OCI-M1 (cell line): ENCODE data around the gene HEBP2.

Source experiments
- DNase-seq: peaks from one replicate; lab custom pipeline; 2025; lab: John Stamatoyannopoulos, UW

The HEBP2 gene

DNA sequence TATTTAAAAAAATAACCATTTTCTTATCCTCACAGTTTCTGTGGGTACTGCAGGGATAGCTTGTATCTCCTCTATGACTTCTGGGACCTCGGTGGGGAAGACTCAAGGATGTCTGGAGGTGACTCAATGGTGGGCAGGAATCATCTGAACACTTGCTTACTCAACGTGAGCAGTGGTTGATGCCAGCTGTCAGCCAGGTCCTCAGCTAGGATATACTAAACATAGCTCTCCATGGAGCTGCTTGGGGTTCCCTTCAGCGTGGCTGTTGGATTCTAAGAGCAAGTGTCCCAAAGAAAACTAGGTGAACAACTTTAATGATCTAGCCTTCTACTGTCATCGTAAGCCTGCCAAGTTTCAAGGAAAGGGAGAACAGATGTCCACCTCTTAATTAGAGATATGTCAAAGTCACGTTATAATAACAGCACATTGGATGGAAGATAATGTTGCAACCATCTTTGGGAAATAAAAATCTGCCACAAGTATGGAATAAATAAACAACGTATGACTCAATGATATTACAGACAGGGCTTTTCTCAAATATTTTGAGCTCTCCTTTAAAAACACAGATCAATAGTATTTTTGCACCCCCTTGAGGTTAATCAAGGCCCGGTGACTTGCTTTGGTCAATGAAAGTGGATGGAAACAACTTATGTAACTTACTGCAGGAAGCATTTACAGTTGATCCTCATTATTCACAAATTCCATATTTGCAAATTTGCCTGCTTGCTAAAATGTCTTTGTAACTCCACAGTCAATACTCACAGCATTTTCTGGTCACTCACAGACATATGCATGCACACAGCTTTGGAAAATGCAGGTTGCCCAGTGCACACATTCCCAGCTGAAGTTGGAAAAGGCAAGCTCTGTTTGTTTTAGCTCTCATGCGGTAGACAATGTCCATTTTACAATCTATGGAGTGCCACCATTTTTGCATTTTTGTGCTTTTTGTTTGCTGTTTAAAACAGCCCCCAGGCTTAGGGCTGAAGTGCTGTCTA, 6.6 kb upstream of the HEBP2 start:
- DNase-seq = no peak

DNA sequence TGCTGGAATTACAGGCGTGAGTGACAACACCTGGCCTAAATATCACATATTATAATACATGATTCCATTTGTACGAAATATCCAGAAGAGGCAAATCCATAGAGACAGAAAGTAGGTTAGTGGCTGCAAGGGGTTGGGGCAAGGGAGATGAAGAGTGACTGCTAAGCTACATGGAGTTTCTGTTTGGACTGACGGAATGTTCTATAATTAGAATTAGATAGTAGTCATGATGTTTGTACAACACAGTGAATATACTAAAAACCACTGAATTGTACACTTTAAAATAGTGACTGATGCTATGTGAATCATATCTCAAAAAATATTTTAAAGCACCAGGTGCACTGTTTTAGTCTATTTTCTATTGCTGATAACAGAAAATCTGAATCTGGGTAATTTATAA, 3.7 kb upstream of the HEBP2 start:
- DNase-seq = no peak

DNA sequence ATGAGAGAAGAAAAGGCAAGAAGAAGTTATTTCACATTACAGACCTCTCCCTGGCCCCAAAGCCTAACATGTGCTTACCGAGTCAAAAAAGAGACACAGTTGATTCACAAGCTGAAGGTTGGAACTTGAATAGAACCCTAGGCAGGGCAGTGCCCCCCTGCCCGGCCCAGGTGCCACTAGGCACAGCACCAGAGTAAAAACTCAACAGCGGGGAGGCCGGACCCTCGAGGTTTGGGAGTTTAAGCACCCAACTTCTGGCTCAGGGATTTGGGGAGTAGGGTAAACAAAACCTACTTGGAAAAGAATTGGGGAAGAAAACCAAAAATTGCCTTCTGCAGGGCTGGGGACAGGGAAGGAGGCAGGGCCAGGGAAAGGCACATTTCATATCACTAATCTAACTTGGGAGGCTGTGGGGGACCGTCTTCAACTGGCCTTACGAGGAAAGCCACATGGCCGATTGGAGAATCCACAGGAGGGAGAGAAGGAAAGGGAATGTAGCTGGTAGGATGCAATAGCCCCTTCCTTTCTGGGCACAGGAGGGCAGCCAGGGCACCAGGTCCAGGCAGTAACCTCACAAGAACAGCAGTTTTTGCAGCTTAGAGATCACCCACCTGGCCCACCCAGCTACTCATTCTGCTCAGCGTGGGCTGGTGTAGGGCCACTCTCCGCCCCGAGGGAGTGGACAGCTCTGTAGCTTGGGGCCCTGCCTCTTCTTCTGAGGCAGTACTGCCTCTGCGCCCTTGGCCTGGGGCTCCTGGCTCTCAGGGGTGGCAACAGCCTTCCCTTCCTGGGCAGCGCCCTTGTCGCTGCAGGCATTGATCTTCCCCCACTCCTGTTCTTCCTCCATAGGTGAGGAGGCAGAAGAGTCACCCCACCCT, 1.8 kb upstream of the HEBP2 start:
- no peak for DNase-seq

DNA sequence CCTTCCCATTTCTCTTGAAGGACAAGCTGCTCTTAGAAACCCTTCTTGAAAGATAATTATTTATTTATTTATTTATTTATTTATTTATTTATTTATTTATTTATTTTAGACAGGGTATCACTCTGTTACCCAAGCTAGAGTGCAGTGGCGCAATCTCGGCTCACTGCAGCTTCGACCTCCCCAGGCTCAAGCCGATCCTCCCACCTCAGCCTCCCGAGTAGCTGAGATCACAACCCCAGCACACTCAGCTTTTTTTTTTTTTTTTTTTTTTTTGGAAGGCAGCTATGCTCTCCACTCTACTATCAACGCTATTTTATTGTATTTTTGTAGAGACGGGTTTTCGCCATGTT, 1.2 kb upstream of the HEBP2 start:
- no peak for DNase-seq

DNA sequence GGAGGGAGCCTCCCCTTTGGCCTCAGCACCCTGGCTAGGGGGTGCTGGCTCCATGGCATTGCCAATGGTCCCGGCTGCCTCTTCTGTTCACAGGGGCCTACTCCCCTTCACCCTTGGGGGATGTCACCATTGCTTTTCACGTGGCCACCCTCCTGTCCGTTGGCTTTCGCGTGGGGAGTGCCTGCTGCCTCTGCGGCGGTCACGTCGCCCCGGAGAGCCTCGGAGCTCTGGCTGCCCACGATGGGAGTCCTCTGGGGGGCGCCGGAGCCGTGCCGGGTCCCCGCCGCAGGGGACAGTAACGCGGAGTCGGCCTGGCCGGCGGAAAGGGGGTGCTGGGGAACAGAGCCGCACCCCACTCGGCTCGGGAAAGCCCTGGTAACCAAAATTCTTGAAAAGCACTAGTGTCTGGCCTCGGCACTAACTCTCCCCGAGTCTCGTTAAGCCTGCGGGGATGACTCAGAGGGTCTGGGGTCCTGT, 661 bp upstream of the HEBP2 start:
- DNase-seq = peak; percentile 75

DNA sequence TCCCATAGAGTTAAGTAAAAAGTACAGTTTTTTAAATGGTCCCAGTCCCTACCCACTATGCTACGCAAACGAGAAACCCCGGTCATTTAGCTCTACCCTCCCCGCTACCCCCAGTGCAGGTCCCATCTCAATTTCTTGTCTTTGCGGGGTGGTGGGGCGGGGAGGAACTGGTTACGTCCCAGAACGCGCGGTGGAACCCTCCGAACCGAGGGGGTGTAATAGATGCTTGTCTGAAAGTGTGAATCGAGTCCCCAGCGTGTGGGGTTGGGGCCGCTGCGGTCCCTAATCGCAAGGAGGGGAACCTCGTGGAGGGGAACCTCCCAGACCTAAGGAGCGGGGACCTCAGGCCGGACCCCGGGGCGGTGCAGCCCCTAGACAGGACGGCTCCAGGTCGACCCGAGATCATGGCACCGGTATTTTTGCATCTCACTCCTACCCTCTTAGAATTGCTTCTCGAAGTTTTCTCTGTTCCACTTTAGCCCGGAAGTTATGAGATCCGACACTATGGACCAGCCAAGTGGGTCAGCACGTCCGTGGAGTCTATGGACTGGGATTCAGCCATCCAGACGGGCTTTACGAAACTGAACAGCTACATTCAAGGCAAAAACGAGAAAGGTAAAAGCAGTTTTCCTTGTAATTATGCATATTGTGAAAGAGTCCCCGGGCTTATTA, 779 bp downstream of the HEBP2 start:
- DNase-seq = peak; percentile 67

DNA sequence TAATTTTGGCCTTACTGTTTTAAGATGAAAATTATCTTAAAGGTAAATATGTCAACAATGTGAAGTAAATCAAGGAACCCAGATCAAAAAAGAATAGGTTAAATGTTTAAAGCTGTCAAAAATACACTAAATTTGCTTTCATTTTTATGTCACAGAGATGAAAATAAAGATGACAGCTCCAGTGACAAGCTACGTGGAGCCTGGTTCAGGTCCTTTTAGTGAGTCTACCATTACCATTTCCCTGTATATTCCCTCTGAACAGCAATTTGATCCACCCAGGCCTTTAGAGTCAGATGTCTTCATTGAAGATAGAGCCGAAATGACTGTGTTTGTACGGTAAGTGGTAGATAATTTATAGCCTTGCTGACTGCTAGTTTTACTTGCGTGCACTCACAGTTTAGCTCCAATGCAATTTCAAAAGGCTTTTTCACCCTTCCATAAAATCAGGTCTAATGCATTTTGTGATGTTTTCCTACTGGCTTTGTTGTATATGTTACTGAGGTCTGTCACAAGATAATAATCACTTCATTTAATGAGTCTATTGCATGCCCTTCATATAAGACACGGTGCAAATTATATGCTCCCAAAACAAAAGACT, 1.9 kb downstream of the HEBP2 start:
- DNase-seq = no peak

DNA sequence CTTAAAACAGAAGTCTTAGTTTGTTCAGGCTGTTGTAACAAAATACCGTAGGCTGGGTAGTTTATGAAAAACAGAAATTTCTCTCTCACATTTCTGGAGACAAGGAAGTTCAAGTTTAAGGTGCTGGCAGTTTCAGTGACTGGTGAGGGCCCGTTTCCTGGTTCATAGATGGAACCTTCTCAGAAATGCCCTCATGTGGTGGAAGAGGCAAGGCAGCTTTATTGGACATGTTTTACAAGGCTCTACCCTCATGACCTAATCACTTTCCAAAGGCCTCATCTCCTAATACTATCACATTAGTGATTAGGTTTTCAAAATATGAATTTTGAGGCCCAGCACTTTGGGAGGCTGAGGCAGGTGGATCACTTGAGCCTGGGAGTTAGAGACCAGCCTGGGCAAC, 2.4 kb downstream of the HEBP2 start:
- DNase-seq = no peak

DNA sequence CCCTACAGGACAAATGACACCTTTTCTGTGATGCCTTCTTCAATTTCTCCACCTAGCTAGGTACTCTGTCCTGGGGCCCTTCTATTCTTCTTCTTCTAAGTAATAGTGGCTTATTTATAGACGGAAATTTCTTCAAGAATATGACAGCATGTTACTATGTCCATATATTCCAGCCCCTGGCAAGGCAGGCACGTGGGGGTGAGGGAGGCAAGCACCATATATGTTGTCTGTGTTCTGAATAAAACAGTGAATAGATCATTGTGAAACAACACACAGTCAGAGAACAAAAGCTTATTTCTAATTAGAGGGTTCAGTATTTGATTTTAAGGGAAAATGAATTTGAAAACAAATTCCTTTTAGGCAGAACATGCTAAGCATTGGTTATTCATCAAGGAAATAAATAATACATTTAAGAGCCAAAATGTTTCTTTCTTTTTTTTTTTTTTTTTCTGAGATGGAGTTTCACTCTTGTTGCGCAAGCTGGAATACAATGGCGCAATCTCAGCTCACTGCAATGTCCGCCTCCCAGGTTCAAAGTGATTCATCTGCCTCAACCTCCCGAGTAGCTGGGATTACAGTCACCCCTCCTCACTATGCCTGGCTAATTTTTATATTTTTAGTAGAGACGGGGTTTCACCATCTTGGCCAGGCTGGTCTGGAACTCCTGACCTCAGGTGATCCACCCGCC, 6.2 kb downstream of the HEBP2 start:
- DNase-seq = no peak

DNA sequence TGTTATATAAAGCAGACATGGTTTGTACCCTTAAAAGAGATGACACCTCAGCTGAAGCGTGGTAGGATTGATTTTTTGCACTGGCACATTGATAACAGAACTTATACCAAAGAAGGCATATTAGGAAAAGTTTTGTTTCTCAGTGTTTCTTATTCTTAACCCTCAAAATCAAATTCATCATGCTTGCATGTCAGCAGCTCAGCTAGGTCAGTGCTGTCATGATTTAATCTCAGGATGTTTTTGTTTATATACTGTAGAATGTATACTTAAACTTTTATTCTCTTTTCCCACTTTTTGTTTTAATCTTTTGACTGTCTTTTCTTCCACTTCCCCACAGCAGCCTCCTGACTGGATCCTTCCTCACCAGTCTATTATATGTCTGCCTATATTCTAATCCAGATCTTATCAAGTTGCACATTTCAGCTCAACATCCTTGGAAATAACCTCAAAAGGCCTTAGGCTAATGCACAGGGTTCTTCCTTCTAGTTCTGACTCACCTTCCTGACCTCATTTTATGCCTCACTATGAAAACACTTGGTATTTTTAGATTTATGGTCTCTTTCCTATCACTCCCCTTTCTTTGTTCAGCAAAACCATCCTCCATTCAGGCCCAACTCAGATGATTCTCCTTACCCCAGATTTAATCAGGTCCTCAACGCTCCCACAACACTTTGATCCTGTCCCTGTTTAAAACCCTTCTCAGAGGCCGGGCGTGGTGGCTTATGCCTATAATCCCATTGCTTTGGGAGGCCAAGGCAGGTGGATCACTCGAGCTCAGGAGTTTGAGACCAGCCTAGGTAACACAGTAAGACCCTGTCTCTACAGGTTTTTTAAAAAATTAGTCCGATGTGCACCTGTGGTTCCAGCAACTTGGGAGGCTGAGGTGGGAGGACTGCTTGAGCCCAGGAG, 7.2 kb downstream of the HEBP2 start:
- DNase-seq = no peak

DNA sequence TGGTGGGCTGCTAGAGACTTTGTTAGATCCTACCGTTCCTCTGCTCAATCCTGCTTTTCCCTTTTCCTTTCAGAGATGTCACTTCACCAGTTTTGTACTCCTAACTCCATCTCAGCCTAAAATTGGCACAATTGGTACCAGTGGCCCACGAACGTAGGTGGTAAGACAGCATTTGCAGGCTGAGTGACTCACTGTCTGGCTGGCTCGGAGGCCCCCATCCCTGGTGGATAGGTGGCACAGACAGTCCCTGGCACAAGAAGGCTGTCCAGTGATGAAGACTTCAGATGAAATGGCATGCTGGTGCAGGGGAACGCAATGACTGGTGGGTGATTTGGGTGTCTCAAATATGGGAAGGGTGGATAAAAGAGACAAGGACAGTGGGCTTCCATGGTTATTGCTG, 11.1 kb downstream of the HEBP2 start:
- DNase-seq = no peak

DNA sequence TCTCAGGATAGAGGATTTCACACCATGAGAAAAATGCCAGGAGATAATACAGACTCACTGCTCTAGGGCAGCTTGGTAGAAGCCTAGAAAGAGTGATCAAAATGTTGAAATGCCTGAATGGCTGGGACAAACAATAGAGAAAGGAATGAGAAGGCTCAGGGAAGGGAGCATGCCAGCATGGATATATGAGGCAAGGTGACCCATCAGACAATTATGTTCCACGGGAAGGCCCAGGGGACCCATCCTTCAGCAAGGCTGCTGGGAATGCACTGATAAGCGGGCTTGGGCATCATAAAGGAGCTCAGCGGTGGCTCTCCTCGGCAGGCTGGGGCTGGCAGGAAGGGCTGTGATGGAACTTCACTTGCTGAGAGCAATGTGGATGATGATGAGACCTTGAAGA, 12.2 kb downstream of the HEBP2 start:
- DNase-seq = no peak

DNA sequence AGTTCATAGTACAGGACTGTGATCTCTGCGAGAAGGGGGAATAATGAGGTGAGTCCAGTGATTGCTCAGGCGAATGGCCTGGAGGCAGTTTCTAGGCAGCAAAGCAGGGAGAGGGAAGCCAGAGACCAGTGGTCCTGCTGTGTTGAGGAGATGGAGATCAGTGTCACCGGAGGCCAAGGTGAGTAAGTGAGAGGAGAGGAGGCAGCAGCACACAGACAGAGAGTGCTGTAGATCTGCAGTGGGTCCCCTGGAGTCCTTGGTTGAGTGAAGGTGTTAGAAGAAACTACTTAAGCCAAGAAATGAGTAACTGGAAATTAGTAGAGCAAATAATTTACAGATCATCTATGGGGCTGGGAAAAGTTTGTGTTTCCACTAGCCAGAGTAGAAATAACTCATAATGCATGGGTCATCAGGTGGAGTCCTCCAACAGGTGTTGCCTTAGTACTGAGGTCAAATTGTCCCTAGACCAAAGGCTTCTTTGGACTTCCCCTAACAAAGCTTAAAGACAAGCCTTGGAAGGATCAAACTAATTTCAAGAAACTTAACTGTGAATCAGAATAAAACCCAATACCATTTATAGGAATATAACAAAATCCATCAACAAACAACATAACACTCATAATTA, 13.6 kb downstream of the HEBP2 start:
- no peak for DNase-seq

DNA sequence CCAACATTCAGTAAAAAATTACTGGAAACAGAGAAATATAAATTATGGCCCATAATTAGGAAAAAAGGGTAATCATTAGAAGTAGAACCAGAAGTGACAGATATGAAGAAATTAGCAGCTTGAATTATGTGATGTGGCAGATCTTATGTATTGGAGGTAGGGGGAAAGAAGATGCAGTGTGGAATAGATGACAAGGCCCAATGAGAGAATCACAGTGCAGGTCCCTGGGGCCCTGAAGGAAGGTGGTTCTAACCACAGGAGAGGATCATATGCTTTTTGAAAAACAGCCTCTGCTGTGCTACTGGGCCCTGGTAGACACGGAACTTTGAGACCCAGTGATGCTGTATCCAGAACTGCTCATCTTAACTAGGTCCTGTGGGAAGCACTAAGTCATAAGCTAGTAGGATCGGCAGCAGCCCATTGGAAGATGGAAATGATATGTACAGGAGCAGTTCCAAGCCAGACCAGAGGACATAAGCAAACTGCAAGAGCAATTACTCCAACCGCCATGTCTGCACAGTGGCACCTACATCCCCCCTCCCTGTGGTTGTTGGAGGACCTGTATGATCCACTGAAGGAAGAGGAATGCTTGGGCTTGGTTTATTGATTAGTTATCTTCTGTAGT, 14.2 kb downstream of the HEBP2 start:
- no peak for DNase-seq

DNA sequence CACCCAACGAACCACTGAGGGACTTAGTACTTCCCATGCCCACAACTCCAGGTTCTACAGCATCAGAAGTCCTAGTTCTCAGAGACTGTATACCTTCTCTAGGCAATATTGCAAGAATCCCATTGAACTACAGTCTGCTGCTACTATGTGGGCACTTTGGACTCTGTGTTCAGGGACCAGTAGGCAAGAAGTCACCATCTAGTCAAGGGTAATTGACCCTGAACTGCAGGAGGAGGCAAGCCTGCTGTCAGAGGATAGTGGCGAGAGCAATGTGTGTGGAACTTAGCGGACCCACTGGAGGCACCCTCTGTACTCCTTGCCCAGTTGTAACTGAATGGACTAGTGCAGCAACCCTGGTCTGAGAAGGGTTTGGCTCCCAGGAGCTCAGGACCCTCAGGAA, 15.7 kb downstream of the HEBP2 start:
- no peak for DNase-seq

DNA sequence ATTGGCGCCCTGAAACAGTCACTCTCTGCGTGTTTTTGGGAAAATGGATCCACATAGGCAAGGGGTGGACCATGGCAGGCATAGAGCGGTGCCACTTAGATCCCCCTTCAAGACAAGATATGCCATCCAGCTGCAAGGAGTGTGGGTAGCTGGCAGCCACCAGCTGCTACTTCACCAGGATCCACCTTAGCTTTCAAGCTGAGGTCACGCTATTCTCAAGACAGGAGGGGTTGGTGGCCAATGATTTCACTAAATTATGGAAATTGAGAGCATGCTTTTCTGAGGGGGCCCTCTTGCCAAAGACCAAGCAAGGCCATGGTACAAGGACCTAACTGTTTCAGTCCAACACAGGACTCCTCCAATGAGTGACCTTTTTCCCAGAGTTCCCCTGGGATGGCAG, 16.3 kb downstream of the HEBP2 start:
- DNase-seq = no peak

DNA sequence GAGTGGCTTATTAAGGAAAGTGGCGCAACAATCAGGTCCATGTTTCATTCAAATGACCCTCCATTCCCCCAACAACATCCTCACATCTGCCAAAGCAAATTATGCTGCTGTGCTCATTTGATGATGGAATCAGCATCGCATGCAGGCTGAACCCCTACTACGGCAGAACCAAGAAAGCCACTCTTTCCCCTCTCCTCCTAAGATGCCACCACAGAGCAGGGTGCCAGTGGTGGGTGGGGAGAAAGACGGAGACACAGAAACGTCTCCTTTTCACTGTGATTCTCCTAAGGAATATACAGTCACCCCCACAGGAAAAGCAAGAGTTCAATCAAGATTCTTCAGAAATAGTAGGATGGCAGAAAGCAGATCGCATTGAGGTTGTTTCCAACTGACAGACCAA, 17.1 kb downstream of the HEBP2 start:
- no peak for DNase-seq

DNA sequence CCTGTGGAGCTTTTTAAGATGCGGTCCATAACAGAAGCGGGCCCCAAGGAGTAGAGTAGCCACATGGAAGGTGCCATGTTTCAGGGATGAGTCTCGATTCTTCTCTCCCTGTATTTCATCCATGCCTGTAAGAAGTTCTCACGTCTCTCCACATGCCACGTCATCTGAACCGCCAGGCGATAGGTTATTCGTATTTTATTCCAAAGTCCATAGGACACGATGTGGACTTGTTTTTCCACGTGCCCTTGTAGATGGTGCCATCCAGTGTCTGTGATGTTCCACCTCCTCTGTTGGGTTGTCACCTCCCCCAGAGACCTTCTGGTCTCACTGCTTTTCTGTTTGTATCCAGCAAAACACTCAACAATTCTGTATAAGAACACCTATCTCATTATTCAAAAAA, 17.6 kb downstream of the HEBP2 start:
- DNase-seq = no peak

DNA sequence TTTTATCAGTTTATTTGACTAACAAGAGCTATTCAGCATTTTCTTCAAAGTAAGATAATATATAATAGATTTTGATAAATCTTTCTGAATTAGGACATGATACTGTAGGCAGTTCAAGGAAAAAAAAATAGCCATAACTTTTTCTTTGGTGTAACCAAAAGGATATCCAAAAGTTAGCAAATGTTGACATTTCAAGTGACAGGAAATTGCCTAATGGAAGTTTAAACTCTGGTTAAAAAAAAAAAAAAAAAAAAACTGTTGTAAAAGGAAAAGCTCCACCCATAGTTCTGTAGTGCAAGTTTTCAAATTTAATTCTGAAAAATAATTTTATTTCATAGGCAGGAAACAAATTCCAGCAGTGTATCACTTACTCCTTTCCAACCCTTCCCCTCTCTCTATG, 18.8 kb downstream of the HEBP2 start:
- DNase-seq = no peak
